CD4-positive, alpha-beta memory T cell (primary cell): Measurements from ENCODE around the gene POFUT2. TPM values are rescaled to one million over a fixed set of nuclear protein-coding genes. Genes with fewer than 3 reads are reported as not detected.

ENCODE experiments used
- CTCF ChIA-PET: fragments of 350-600 bp; sonication (Branson Sonifier 250); formaldehyde crosslinking; loops from one replicate; lab custom pipeline; 2021; ENCODE audit warnings: inconsistent platforms; ENCODE audit not compliant: partially characterized antibody; lab: Charles Lee
- POLR2A ChIA-PET: fragments of 350-600 bp; sonication (Branson Sonifier 250); formaldehyde crosslinking; loops from one replicate; lab custom pipeline; 2021; ENCODE audit not compliant: partially characterized antibody; lab: Charles Lee
- DNase-seq, 5 donors: peaks; one replicate each; pipeline versions ENCODE4 v3.0.0 to v3.0.0-alpha.2; 2020 to 2022; ENCODE audit warnings: mixed read lengths in 1 of 5
- H3K27ac ChIP-seq: one replicate; pipeline ENCODE4 v1.7.0; 2013; ENCODE audit warnings: low read depth, low read length
- H3K27me3 ChIP-seq: 2 replicates; pipeline ENCODE4 v1.7.0; 2013; ENCODE audit warnings: mild to moderate bottlenecking, low read length, moderate library complexity; ENCODE audit not compliant: insufficient read depth
- H3K36me3 ChIP-seq: 2 replicates; pipeline ENCODE4 v1.7.0; 2013; ENCODE audit warnings: mild to moderate bottlenecking, low read length, moderate library complexity; ENCODE audit not compliant: insufficient read depth
- H3K4me1 ChIP-seq: 2 replicates; pipeline ENCODE4 v1.7.0; 2013; ENCODE audit warnings: mild to moderate bottlenecking, low read length, moderate library complexity; ENCODE audit not compliant: insufficient read depth
- H3K4me3 ChIP-seq, 2 donors: one replicate each; pipeline ENCODE4 v1.7.0; 2013; ENCODE audit warnings: low read length in 2 of 2, mild to moderate bottlenecking in 1 of 2
- H3K9me3 ChIP-seq, 2 donors: one replicate each; pipeline ENCODE4 v1.7.0; 2013; ENCODE audit warnings: low read length in 2 of 2, control low read depth in 1 of 2; ENCODE audit not compliant: control insufficient read depth in 1 of 2
- H3K27ac Mint-ChIP-seq, 7 donors: one replicate each; pipeline ENCODE4 v1.8.0; 2020 to 2021; ENCODE audit warnings: mixed read lengths in 7 of 7, mild to moderate bottlenecking in 6 of 7, inconsistent platforms in 3 of 7, moderate library complexity in 3 of 7
- H3K27me3 Mint-ChIP-seq, 2 donors: one replicate each; pipeline ENCODE4 v1.8.0; 2020 to 2021; ENCODE audit warnings: mixed read lengths in 2 of 2
- H3K36me3 Mint-ChIP-seq, 2 donors: one replicate each; pipeline ENCODE4 v1.8.0; 2020 to 2021; ENCODE audit warnings: mixed read lengths in 2 of 2, inconsistent platforms in 1 of 2, mild to moderate bottlenecking in 1 of 2
- H3K4me1 Mint-ChIP-seq, 4 donors: one replicate each; pipeline ENCODE4 v1.8.0; 2020 to 2021; ENCODE audit warnings: mixed read lengths in 4 of 4, mild to moderate bottlenecking in 1 of 4
- H3K4me3 Mint-ChIP-seq, 8 donors: one replicate each; pipeline ENCODE4 v1.8.0; 2020 to 2021; ENCODE audit warnings: mixed read lengths in 8 of 8, mild to moderate bottlenecking in 7 of 8, moderate library complexity in 6 of 8, inconsistent platforms in 3 of 8
- H3K9me3 Mint-ChIP-seq, 8 donors: one replicate each; pipeline ENCODE4 v1.8.0; 2020 to 2021; ENCODE audit warnings: mixed read lengths in 8 of 8, mild to moderate bottlenecking in 5 of 8, inconsistent platforms in 3 of 8, moderate library complexity in 1 of 8
- intact Hi-C: fragments of 100-400 bp; cut with micrococcal nuclease; formaldehyde crosslinking; loops from one replicate; pipeline ENCODE4 v1.15.1; 2023
- polyA plus RNA-seq, 2 donors: library from polyadenylated mRNA; unstranded; fragments of 300-500 nt; fragmentation: Illumina TruSeq; gene quantifications; one replicate each; pipeline ENCODE4 v1.2.3, GENCODE V29; 2021
- total RNA-seq, 2 experiments: library from RNA; stranded (reverse); gene quantifications; one replicate each; pipeline ENCODE4 v1.2.3, GENCODE V29; 2021

POFUT2 gene
- total and polyA plus RNA-seq, 4 experiments from 2014 or later = 2.8 to 40.8 (median 22.9) TPM

- Mint-ChIP-seq H3K4me1 (peaks cover 35 to 53% (median 44%) of the 10 kb centered on the region in 4 donors), H3K9me3 (no peaks in the 10 kb centered on the region), H3K36me3 (peaks cover 12 to 14% of the 10 kb centered on the region in 2 donors), H3K4me3 (peak overlapping the region; percentile 63 to 85 (median 76)), H3K27me3 (no peaks in the 10 kb centered on the region), H3K27ac (peak overlapping the region; percentile 80 to 97 (median 95))
- CTCF ChIA-PET = interaction anchor here (1.0 kb wide), 1 partner anchor 86 kb away, joined by 4 read pairs; no protein-coding TSS in a partner anchor
- peak overlapping the region; percentile 42 for H3K27ac ChIP-seq
- peaks cover 43% of the 10 kb centered on the region for H3K4me1 ChIP-seq
- DNase-seq = peak; percentile 79 to 89 (median 82)
- H3K27me3 ChIP-seq = no peaks in the 10 kb centered on the region
- peaks cover 9% of the 10 kb centered on the region for H3K36me3 ChIP-seq
- POLR2A ChIA-PET = interaction anchor here (0.7 to 1.6 kb wide), 3 partner anchors 9 to 351 kb away, joined by 3 to 4 read pairs (median 3); partner anchors contain the start of gene PTTG1IP
- intact Hi-C loops = loop anchor here (2.0 kb wide), 1 partner anchor 42 kb away; no protein-coding TSS in a partner anchor
- no peaks in the 10 kb centered on the region for H3K9me3 ChIP-seq
- no peak overlapping the region for H3K4me3 ChIP-seq
These were observed 63.3 kb downstream of the POFUT2 start for GRCh38 chr21:45224189-45224938.

- Histone ChIP-seq H3K36me3 (peaks cover 9% of the 10 kb centered on the region), H3K9me3 (no peaks in the 10 kb centered on the region), H3K27ac (peak overlapping the region; percentile 42), H3K4me1 (peaks cover 38% of the 10 kb centered on the region), H3K27me3 (no peaks in the 10 kb centered on the region), H3K4me3 (no peak overlapping the region)
- Mint-ChIP-seq H3K36me3 (peaks cover 18% of the 10 kb centered on the region in 2 donors), H3K27ac (peak overlapping the region; percentile 80 to 97 (median 95)), H3K4me3 (peak overlapping the region in 6 of 8 donors; percentile 50 to 85 (median 70)), H3K27me3 (no peaks in the 10 kb centered on the region), H3K4me1 (peaks cover 34 to 49% (median 43%) of the 10 kb centered on the region in 4 donors), H3K9me3 (peaks cover 0 to 2% (median 0%) of the 10 kb centered on the region in 8 donors)
- intact Hi-C loops = loop anchor here (2.0 kb wide), 1 partner anchor 43 kb away; no protein-coding TSS in a partner anchor
- ChIA-PET CTCF (interaction anchor here (1.0 to 1.3 kb wide), 2 partner anchors 13 to 85 kb away, joined by 3 to 4 read pairs; no protein-coding TSS in a partner anchor), POLR2A (interaction anchor here (1.6 kb wide), 1 partner anchor 350 kb away, joined by 4 read pairs; the partner anchor contains the start of gene PTTG1IP)
- peak in 4 of 5 donors; percentile 22 to 42 (median 32) for DNase-seq
These were observed 64.2 kb downstream of the POFUT2 start for GRCh38 chr21:45223236-45224185.

GRCh38 chr21:45222001-45222400 is 65.7 kb downstream of the POFUT2 start:
- peaks cover 26 to 40% (median 31%) of the 10 kb centered on the region in 4 donors for H3K4me1 Mint-ChIP-seq
- intact Hi-C loops = no loop called here
- Histone ChIP-seq H3K27me3 (no peaks in the 10 kb centered on the region), H3K4me1 (peaks cover 23% of the 10 kb centered on the region), H3K36me3 (peaks cover 9% of the 10 kb centered on the region), H3K4me3 (no peak overlapping the region), H3K9me3 (no peaks in the 10 kb centered on the region), H3K27ac (no peak overlapping the region)
- peak overlapping the region in 2 of 7 donors; percentile 23 to 47 for H3K27ac Mint-ChIP-seq
- ChIA-PET POLR2A (no interaction called here), CTCF (no interaction called here)
- DNase-seq = no peak
- H3K36me3 Mint-ChIP-seq = peaks cover 27 to 33% of the 10 kb centered on the region in 2 donors
- peaks cover 0 to 13% (median 7%) of the 10 kb centered on the region in 8 donors for H3K9me3 Mint-ChIP-seq
- H3K4me3 Mint-ChIP-seq = no peak overlapping the region
- H3K27me3 Mint-ChIP-seq = no peaks in the 10 kb centered on the region

- peaks cover 29 to 44% of the 10 kb centered on the region in 2 donors for H3K36me3 Mint-ChIP-seq
- H3K27me3 Mint-ChIP-seq = no peaks in the 10 kb centered on the region
- intact Hi-C loops = no loop called here
These were observed 66.8 kb downstream of the POFUT2 start for GRCh38 chr21:45220714-45221490.

GRCh38 chr21:45220071-45220481 is 67.6 kb downstream of the POFUT2 start:
- no peak for DNase-seq
- Mint-ChIP-seq H3K27me3 (no peaks in the 10 kb centered on the region), H3K36me3 (peaks cover 33 to 45% of the 10 kb centered on the region in 2 donors), H3K9me3 (peaks cover 0 to 16% (median 10%) of the 10 kb centered on the region in 8 donors), H3K4me1 (peaks cover 10 to 21% (median 14%) of the 10 kb centered on the region in 4 donors), H3K4me3 (no peak overlapping the region), H3K27ac (no peak overlapping the region)
- no peaks in the 10 kb centered on the region for H3K27me3 ChIP-seq
- H3K36me3 ChIP-seq = peaks cover 9% of the 10 kb centered on the region
- ChIA-PET CTCF (interaction anchor here (0.7 kb wide), 1 partner anchor 92 kb away, joined by 3 read pairs; no protein-coding TSS in a partner anchor), POLR2A (no interaction called here)
- intact Hi-C loops = no loop called here
- H3K4me1 ChIP-seq = peaks cover 4% of the 10 kb centered on the region
- no peaks in the 10 kb centered on the region for H3K9me3 ChIP-seq
- no peak overlapping the region for H3K27ac ChIP-seq
- H3K4me3 ChIP-seq = no peak overlapping the region

More at GRCh38 chr21:45220714-45221490, 66.8 kb downstream of the POFUT2 start:
- H3K36me3 ChIP-seq = peaks cover 9% of the 10 kb centered on the region
- H3K4me3 Mint-ChIP-seq = no peak overlapping the region
- peaks cover 0 to 16% (median 10%) of the 10 kb centered on the region in 8 donors for H3K9me3 Mint-ChIP-seq
- H3K9me3 ChIP-seq = no peaks in the 10 kb centered on the region
- no peak overlapping the region for H3K4me3 ChIP-seq
- H3K27ac ChIP-seq = no peak overlapping the region
- H3K27ac Mint-ChIP-seq = peak overlapping the region in 4 of 7 donors; percentile 18 to 72 (median 24)
- H3K4me1 Mint-ChIP-seq = peaks cover 17 to 29% (median 20%) of the 10 kb centered on the region in 4 donors
- DNase-seq = no peak
- peaks cover 12% of the 10 kb centered on the region for H3K4me1 ChIP-seq
- no peaks in the 10 kb centered on the region for H3K27me3 ChIP-seq
- CTCF ChIA-PET = interaction anchor here (1.0 kb wide), 1 partner anchor 18 kb away, joined by 3 read pairs; no protein-coding TSS in a partner anchor
- POLR2A ChIA-PET = no interaction called here

GRCh38 chr21:45219517-45219916 is 68.2 kb downstream of the POFUT2 start:
- no peak overlapping the region for H3K27ac ChIP-seq
- DNase-seq = no peak
- peaks cover 6 to 15% (median 8%) of the 10 kb centered on the region in 4 donors for H3K4me1 Mint-ChIP-seq
- ChIA-PET POLR2A (no interaction called here), CTCF (interaction anchor here (0.7 to 1.3 kb wide), 2 partner anchors 11 to 91 kb away, joined by 3 read pairs; no protein-coding TSS in a partner anchor)
- no peak overlapping the region for H3K4me3 ChIP-seq
- H3K27me3 Mint-ChIP-seq = no peaks in the 10 kb centered on the region
- H3K9me3 ChIP-seq = no peaks in the 10 kb centered on the region
- no peaks in the 10 kb centered on the region for H3K27me3 ChIP-seq
- peaks cover 0 to 16% (median 10%) of the 10 kb centered on the region in 8 donors for H3K9me3 Mint-ChIP-seq
- intact Hi-C loops = no loop called here
- H3K4me3 Mint-ChIP-seq = no peak overlapping the region
- H3K36me3 ChIP-seq = peaks cover 9% of the 10 kb centered on the region
- peaks cover 36 to 45% of the 10 kb centered on the region in 2 donors for H3K36me3 Mint-ChIP-seq
- no peaks in the 10 kb centered on the region for H3K4me1 ChIP-seq
- no peak overlapping the region for H3K27ac Mint-ChIP-seq
